HG03060 (cell line): ENCODE results near the gene ALDH3B1.

Experiments
- ATAC-seq: cut with Tn5 transposase; IDR thresholded peaks from one replicate; pipeline ENCODE4 v1.9.1; 2021; ENCODE audit warnings: low read depth, moderate number of reproducible peaks; ENCODE audit not compliant: unreplicated experiment

Gene ALDH3B1

DNA sequence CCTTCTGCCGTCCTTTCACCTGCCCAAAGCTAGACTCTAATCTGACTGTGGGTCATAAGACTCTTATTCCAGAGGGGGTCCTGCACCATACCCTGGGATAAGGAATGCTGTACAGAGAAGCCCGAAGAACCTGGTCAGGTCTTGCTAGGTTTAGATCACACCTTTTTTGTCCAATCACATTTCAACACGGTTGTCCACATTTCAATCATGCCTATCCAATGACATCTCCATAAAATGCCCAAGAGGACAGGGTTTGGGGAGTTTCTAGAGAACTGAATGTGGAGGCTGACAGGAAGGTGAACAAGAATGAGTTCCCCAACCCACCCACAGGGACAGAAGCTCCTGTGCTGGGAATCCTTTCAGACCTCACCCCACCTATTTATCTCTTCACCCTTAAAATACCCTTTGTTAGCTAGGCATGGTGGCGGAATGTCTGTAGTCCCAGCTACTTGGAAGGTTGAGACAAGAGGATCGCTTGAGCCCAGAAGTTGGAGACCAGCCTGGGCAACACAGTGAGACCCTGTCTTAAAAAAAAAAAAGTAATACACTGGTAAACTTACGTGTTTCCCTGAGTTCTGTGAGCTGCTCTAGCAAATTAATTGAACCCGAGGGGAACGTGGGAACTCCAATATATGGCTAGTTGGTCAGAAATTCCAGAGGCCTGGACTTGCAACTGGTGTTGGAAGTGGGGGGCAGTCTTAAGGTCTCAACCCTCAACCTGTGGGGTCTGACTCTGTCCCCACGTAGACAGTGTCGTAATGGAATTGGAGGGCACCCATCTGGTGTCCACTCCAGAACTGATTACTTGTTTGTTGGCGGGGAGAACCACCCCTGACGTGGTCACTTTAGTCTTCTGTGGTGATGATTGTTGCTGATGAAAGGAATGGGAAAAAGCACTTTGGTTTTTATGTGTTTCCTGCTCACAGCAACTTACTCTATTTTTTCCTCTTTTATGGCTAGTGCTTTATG, 46.5 kb downstream of the ALDH3B1 start:
- no peak for ATAC-seq

DNA sequence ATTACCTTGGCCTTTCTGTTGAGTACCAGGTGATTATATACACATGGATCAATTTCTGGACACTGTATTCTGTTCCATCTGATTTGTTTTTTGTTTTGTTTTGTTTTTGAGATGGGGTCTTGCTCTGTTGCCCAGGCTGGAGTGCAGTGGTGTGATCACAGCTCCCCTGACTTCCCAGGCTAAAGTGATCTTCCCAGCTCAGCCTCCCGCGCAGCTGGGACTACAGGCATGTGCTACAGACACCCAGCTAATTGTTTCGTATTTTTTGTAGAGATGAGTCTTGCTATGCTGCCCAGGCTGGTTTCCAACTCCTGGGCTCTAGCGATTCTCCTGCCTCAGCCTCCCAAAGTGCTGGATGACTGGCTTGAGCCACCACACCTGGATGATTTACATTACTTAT, 47.7 kb downstream of the ALDH3B1 start:
- no peak for ATAC-seq

DNA sequence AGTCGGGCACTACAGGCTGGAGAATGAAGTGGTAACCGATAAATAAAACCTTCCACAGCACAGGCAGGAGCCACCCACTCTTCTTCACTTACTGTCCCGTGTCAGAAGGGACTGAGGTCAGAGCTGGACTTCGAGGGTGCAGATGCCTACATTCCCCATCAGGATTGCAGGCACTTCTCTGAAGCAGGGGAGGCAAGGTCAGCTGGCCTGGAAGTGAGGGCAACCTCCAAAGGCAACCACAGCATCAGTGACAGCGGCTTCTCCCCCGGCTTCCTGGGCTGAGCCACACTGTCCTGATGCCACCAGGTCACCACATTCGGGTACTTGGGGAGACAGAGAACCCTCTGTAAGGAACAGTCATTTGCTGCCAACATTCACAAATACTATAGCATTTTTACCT, 51.4 kb downstream of the ALDH3B1 start:
- ATAC-seq, result no peak

DNA sequence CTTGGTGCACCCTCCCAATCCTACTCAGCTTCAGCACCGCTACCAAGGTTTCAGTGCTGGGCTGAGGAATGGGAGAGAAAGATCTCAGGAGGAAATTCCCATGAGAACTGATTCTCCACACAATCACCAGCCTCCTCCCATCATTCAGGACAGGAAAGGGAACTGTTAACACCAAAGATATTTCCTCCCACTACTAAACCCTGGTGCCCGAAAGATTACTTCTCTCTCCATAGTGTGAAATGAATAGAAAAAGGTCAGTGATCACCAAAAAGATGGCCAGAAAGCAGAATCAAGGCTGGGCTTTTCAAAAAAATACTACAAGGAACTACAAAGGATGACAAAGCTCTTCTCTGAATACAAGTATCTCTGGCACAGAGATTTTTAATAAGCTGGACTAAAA, 54.8 kb downstream of the ALDH3B1 start:
- no peak for ATAC-seq

DNA sequence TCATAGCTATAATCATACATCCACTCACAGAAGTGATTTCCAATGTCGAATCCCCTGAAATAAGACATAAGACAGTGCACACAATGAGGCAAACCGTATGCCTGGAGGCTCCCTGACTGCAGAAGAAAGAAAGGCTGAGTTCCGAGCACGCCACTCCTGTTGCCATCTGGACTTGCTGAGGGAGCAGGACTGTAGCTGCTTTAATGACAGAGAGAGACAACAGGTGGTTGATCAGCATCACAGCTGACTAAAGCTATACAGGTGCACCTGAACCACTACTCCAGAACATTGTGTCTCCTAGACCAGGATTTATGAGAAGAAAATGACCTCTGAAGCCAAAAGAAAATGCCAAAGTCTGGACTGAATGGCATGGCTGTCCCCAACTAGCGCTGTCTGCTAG, 55.7 kb downstream of the ALDH3B1 start:
- no peak for ATAC-seq

DNA sequence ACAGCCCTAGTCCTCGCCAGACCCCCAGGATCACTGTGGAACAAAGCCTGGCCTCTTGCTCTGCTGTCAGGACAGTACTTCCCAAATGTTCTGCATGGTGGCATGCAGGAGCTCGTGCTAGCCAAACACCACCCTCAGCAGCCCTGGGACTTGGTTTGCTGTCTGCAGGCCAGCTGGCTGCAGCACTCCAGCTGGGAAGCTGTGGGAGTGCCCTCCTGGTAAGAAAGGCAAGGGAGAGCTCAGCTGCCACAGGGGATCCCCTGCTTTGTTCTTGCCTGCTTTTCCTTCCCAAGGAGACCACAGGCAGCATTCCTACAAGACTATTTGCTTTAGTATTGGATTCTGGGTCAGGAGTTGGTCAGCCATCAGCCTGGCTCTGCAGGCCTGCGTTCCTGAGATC, 56.6 kb downstream of the ALDH3B1 start:
- ATAC-seq, result no peak

DNA sequence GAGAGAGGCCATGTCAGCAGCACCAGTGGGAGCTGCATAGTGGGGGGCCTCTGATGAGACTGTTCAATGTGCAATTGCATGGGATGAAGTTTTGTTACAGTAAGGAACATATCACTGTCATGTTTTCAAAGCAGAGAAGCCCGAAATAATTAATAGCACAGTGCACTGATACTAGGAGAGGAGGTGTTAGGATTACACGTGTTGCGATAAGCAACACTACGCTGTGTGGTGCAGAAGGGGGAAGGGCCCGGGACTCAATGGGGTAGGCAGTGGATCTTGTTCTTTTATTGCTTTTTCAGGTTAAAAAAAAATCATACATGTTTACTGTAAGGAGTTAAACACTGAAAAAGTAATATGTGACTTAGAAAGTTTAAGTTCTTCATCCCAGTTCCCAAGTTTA, 57.9 kb downstream of the ALDH3B1 start:
- ATAC-seq, result no peak

DNA sequence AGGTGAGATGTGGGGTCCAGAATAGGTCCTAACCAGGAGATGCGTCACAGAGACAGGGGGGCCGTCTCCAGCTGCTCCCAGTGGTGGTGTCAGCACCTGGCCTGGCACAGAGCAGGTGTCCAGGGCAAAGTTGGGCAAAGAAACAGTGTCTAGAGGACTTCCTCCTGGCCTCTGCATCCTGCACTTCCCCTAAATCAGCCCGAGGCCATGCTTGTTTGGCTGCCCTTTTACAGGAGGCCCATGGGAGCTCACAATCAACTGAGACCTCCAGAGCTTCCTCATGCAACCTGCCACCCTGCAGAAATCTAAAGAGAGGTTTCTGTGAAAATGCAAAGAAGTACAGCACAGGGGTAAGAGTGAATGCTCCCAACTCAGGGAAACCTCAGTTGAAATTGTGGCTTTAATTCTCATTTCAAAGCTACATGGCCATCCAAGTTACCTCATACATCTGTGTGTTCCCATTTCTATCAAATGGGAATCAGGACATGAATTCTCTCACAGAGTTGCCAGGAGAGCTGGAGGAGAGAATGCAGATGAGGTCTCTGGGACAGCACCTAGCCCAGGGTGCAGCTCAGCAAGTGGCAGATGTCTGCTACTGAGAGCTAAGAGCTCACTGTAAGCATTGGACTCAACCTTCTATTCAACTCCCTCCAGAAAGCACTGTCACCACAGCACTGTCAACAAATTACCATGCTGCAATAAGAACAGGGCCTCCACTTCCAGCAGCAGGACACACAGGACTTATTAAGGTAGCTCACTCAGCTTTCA, 61.3 kb downstream of the ALDH3B1 start:
- ATAC-seq, result no peak

DNA sequence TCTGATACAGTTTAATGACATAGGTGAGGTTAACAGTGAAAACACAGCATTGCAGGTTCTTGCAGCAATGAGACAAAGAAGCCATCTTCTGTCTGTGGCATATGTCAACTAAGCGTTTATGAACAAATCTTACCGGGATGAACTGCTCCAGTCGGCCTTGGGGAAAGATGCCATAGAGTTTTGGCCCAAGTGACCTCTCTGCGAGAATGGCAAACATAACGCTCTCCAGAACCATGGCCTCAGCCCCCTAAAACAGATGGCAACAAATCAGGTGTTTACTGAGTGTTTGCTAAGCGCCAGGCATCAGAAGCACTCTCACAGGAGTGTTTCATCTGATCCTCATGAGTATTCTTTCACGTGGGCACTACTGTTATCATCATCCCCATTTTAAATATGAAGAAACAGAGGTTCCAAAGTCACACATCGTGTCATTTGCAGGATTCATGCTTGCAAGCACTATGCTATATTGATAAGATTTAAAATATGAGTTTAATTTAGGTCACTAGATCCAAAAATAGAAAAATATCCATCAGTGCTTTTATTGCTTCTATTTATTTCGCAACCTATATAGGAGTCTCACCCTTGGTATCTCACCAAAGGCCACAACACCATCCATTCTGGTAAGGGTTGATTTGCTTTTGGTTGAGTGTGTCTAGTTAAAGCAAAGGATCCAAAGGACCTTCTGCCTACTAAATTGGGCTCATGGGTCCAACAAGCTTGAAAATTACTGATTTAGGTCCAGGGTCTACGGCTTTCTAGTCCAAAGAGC, 64.6 kb downstream of the ALDH3B1 start:
- ATAC-seq, result no peak

DNA sequence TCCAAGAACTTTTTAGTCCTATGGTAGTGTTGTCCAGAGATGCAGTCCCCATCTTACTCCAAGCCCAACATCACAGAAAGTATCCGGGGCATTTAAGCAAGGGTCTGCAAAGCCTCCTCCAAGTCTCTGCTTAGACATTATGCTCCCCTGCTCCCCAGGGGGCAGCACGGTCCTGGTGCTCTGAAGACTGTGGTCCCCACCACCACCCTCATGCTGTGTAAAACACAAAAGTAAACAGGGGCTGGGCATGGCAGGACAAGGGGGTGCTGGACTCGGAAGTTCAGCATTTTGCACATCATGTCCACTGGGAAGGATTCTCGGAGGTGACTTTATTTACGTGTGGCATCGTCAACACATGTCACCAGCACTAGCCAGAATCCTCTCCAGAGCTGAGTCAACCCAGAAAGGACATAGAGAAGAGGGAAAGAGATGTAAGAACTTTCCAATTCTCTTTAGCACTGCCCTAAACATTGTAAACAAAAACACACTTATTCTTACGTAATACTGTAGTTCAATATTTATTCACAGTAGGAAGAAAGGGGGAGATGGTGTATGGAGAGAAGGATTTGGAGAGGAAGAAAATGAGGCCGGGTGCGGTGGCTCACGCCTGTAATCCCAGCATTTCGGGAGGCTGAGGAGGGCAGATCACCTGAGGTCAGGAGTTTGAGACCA, 66.4 kb downstream of the ALDH3B1 start:
- no peak for ATAC-seq

DNA sequence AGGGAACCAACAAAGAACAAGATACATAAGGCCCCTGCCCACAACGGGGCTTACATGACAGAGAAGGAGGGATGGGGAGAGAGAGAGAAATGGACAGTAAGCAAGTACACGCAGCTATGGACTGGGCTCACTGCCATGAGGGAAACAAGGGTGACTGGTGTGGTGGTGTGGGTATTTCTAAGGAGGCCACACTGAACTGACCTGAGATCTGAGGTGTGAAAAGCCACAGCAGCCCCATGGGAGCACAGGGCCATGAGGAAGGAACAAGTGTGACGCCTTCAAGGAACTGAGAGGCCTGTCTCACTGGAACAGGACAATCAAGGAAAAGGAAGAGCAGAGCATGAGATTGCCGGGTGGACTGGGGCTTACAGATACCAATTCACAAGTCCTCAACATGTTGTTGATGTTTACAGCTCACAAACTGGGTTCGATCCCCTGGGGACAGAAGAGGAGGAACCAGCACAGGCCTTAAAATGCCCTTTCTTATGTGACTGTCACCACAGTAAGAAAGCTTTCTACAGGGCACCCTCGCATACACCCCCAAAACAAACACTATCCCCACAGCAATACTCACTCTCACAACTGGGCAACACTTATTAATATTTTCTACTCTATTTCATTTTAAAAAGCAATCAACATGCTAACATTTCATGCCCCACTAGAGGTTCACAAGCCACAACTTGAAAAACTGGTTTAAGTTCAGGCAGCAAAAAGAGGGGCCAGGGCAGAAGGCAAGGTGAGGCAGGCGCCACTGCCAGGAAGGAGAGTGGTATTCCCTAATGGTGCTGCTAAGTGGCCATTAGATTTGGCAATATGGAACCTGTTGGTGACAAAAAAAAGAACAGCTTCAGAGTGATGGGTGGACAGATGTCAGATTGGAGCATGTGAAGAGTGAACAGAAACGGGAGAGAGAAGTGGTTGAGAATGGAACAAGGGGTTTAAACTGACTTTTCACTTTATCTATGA, 67.8 kb downstream of the ALDH3B1 start:
- ATAC-seq, result no peak
